ENCODE measurements around the gene GAGE12C. TPM values are rescaled to one million over a fixed set of nuclear protein-coding genes. Genes with fewer than 3 reads are reported as not detected.

Gene GAGE12C
- total RNA-seq: not detected in 2 replicates

GRCh38 chrX:49531877-49532276 lies at the start of gene GAGE12C:
Gene GAGE12C (plus strand): TSS chrX:49532177. CDS start chrX:49533332, 1,155 bp downstream.

GRCh38 chrX:49541433-49541832 lies 9.5 kb downstream of the GAGE12C start, which contains the start of gene GAGE12D:
Gene GAGE12D (plus strand): TSS chrX:49541733. CDS start chrX:49542888, 1,155 bp downstream.

GRCh38 chrX:49550989-49551388 lies 19.0 kb downstream of the GAGE12C start, which contains the start of gene GAGE12E:
Gene GAGE12E (plus strand): TSS chrX:49551289. CDS start chrX:49552444, 1,155 bp downstream.

DNA sequence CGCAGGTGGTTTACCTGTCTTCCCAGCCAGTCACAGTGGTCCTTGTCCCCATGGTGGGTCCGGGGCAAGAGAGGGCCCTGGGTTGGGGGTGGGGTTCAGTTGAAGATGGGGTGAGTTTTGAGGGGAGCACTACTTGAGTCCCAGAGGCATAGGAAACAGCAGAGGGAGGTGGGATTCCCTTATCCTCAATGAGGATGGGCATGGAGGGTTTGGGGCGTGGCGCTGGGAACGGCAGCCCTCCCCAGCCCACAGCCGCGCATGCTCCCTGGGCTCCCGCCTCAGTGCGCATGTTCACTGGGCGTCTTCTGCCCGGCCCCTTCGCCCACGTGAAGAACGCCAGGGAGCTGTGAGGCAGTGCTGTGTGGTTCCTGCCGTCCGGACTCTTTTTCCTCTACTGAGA lies 28.6 kb downstream of the GAGE12C start, which contains the start of gene GAGE12F:
TSS of gene GAGE12F (plus strand) at position 301 of the 400 bp plus-strand sequence. CDS start 1,155 bp downstream, outside the sequence.

DNA sequence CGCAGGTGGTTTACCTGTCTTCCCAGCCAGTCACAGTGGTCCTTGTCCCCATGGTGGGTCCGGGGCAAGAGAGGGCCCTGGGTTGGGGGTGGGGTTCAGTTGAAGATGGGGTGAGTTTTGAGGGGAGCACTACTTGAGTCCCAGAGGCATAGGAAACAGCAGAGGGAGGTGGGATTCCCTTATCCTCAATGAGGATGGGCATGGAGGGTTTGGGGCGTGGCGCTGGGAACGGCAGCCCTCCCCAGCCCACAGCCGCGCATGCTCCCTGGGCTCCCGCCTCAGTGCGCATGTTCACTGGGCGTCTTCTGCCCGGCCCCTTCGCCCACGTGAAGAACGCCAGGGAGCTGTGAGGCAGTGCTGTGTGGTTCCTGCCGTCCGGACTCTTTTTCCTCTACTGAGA lies 38.1 kb downstream of the GAGE12C start, which contains the start of gene GAGE12G:
TSS of gene GAGE12G (plus strand) at position 301 of the 400 bp plus-strand sequence. CDS start 1,155 bp downstream, outside the sequence.

DNA sequence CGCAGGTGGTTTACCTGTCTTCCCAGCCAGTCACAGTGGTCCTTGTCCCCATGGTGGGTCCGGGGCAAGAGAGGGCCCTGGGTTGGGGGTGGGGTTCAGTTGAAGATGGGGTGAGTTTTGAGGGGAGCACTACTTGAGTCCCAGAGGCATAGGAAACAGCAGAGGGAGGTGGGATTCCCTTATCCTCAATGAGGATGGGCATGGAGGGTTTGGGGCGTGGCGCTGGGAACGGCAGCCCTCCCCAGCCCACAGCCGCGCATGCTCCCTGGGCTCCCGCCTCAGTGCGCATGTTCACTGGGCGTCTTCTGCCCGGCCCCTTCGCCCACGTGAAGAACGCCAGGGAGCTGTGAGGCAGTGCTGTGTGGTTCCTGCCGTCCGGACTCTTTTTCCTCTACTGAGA lies 47.7 kb downstream of the GAGE12C start, which contains the start of gene GAGE12H:
TSS of gene GAGE12H (plus strand) at position 301 of the 400 bp plus-strand sequence. CDS start 1,155 bp downstream, outside the sequence.

Other genes with a start within 250 kb of the GAGE12C start
- not detected in 2 replicates for gene GAGE10, start 228.5 kb upstream of the GAGE12C start, total RNA-seq
- gene GAGE12J, start 210.1 kb upstream of the GAGE12C start, total RNA-seq: not detected in 2 replicates
- gene GAGE13, start 200.6 kb upstream of the GAGE12C start, total RNA-seq: not detected in 2 replicates
- not detected in 2 replicates for gene GAGE12D, start 9.6 kb downstream of the GAGE12C start, total RNA-seq
- gene GAGE12E, start 19.1 kb downstream of the GAGE12C start, total RNA-seq: not detected in 2 replicates
- gene GAGE12F, start 28.7 kb downstream of the GAGE12C start, total RNA-seq: not detected in 2 replicates
- gene GAGE12G, start 38.2 kb downstream of the GAGE12C start, total RNA-seq: not detected in 2 replicates
- gene GAGE12H, start 47.8 kb downstream of the GAGE12C start, total RNA-seq: not detected in 2 replicates
- gene GAGE2A, start 57.3 kb downstream of the GAGE12C start, total RNA-seq: not detected in 2 replicates
- not detected in 2 replicates for gene GAGE1, start 66.8 kb downstream of the GAGE12C start, total RNA-seq
- not detected in 2 replicates for gene PAGE1, start 163.8 kb downstream of the GAGE12C start, total RNA-seq